ENCODE results near the gene PPP1CC.
"Not testable (repeated sequence)": the region's sequence is repeated elsewhere in the genome, so short reads cannot be mapped to it uniquely, and the experiment has no call there.

The PPP1CC gene

DNA sequence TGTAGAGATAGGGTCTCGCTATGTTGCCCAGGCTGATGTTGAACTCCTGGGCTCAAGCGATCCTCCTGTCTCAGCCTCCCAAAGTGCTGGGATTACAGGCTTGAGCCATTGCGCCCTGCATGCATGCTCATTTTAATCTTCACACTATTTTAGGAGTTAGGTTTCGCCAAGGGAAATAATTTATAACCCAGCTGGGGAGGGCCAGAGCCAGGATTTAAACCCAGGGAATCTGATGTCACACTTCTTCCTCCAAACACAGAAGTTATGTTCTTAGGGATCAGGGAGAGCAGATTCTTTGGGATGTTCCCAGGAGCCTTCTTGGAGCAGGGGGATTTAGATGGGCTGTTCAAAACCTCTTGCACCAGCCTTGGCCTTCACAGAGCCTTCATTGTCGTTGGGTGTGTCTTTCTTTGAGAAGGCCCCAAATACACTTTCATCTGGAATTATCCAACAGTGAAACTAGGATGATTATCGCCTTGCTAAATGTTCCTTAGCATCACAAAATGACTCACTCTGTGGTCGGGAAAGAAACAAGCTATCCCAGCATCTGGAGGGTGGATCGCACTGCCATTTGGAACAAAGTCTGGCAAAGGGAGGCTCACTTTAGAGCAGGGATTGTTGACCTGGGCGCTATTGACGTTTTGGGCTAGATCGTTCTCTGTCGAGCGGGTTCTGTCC, 8.2 kb upstream of the PPP1CC start:
- DNase-seq, result no peak

GRCh38 chr12:110746550-110746949, 3.9 kb upstream of the PPP1CC start:
- DNase-seq, result no peak

DNA sequence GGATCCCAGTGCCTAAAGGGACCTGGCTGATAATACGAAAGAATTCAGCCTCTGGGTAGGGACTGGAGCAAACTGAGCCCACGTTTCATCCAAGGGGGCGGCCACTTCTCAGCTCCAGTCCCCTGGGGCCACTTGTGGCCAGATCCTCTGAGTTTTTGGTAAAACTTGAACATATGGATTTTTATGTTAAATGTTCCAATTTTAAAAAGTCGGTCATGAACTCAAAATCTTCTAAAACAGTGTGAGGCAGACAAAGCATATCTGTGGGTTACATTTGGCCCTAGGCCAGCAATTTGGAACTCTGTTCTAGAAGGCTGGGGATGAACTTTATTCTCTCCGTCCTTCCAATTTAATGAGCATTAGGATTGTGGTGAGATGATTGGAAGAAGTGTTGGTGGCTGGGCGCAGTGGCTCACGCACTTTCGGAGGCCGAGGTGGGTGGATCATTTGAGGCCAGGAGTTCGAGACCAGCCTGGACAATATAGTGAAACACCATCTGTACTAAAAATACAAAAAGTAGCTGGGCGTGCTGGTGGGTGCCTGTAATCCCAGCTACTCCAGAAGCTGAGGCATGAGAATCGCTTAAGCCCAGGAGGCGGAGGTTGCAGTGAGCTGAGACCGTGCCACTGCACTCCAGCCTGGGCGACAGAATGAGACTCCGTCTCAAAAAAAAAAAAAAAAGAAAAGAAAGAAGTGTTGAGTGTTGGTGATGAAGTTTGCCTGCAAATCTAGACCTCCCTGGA, 3.0 kb upstream of the PPP1CC start:
- no peak for DNase-seq

DNA sequence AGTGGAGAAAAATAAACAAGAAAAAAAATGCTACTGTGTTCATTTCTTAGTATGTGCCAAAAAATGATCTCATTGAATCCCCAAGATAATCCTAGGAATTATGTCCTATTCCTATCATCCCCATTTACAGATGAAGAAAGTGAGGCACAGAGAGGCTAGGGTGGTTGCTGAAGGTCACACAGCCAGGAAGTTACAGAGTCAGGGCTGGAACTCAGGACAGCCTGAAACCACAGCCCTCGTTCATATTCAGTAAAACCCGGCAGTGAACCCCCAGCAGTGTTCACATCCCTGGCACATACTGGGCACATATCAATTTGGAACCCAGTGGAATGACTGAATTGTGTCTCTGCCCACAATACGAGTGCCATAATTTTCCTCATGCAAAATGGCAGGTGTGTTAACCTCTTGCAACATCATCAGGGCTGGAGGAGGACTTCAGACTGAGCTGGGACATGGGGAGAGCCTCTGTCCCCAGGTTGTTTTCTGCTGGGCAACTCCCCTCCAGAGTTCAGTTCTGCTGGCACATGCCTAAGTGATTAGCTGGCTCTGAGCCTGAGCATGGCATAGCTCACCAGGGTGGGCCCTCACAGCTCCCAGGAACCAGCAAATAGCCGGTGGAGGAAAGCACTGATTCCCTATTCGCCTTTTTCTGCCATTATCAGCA, 2.0 kb upstream of the PPP1CC start:
- DNase-seq, result no peak

GRCh38 chr12:110744151-110744571, 1.5 kb upstream of the PPP1CC start:
- DNase-seq, result no peak

DNA sequence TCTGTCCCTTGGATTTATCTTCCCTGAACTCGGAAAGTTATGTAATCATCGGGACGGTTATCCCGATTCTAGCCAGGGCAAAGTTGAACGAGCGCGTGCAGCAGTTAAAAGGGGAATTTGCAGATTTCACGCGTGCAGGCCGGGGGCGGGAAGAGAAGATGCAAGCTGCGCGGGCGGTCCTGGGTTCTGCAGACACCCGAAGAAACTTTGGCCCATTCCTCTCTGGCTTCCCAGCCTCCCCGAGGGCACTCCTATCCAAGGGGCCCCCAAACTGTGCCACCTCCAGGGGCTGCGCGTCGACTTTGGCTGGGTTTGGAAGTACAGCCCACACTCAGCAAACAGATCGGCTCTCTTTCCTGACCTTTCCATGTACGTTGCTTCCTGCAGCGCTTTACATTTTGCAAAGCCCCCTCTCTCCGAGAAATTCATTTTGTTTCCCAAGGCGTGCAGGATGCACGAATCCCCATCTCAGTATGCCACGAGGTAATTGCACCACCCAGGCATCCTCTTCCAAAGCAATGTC, 941 bp upstream of the PPP1CC start:
- DNase-seq, result no peak

DNA sequence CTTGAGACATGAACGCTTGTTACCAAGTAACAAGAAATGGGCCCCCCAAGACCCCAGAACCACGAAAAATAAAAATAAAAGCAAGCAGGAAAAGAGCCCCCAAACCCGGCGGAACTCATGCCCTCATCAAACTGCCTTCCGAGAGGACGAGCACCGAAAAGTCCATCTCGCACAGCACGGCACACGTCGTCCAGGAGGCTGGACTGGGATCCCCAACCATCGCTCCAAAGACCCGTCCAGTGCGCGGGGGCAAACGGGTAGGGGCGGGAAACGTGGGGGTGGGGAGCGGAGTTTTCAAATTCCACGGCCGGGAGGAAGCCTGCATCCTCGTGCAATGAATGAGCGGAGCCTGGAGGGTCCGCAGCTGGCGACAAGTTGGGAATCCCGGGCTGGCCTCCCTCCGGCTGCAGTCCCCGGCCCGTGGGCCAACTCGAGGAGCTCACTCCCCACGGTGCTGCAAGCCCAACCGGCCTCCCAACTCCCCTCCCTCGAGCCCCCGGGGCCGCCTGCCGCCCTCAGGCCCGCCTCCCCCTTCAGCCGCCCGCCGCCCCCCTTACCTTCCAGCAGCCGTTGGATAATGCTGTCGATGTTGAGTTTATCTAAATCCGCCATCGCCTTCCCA, 484 bp downstream of the PPP1CC start:
- DNase-seq, result peak; percentile 59

GRCh38 chr12:110741341-110742095, 1.2 kb downstream of the PPP1CC start:
- DNase-seq, result peak; percentile 14

GRCh38 chr12:110739894-110740293, 2.8 kb downstream of the PPP1CC start:
- DNase-seq, result no peak

DNA sequence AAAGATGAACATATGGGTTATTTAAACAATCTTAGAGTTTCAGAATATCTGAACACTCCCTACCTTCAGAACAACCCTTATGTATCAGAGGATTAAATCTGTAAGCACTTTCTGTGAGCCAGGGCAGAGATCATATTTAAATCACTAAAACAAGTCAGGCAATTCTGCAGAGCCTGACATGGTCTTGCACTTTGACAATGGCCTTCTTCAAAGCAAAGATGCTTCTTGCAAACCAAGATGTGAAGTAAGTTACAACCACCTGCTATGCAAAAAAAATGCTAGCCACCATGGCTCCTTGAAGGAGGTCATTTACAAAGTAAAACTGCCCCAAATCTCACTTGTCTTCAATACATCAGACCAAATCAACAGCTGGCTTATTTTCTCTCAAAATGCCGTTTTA, 3.2 kb downstream of the PPP1CC start:
- no peak for DNase-seq

DNA sequence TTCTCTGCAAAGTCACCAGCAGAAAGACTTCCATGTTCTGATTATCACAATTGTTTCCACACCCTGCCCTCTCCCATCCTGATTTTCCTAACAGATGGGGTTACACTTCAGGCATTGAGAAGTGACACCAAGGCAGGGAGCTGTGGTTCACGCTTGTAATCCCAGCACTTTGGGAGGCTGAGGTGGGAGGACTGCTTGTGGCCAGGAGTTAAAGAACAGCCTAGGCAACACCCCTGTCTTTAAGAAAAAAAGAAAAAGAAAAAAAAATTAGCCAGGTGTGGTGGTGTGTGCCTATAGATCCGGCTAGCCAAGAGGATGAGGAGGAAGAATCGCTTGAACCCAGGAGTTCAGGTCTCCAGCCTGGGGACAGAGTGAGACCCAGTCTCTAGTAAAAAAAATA, 5.2 kb downstream of the PPP1CC start:
- no peak for DNase-seq

- not testable (repeated sequence) for DNase-seq
Measured at GRCh38 chr12:110737016-110737415, 5.7 kb downstream of the PPP1CC start.

GRCh38 chr12:110733900-110734299, 8.8 kb downstream of the PPP1CC start:
- no peak for DNase-seq

DNA sequence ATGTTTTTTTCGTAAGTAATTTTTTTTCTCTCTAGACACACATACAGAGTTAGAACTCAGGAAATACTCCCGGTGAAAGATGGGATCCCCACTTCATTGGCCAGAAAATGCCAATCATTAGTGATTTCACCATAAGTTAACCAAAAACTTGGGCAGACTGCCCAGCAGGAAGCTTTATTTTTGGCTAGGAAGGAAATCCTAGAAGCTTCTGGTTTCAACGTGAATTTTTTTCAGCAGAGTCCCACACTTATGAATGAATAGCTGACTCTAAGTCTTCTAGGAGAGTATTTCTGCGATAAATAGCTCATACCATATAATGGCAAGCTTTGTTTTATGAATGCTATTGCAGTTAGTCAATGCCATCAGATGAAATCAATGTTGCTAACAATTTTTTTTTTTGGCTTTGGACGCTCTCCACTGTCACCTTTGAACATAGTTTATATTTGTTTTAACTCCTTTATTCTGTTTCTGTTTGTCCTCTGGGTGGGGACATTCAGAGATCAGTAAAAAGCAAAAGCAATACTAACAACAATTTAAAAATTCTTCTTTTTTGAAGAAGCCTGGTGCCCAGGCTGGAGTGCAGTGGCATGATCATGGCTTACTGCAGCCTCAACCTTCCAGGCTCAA, 9.5 kb downstream of the PPP1CC start:
- no peak for DNase-seq

- DNase-seq, result no peak
Measured at GRCh38 chr12:110732572-110732971, 10.1 kb downstream of the PPP1CC start.

DNA sequence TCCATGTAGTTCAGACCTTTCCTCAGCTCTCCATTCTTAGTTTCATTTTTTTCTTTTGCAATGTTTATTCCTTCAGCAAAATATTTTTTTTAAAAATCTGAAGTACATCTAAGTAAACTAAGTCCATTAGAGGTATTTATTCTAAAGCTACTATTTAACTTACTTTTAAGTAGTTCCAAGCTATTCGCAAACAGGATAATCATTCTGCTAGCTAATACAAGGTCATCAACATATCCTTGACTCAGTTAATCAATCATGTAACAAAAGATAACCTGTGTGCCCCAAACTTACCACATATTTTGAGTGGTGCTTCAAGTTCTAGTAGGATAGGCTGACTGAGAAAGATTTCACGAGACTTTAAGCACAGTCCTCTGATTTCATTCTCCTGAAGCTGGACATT, 11.2 kb downstream of the PPP1CC start:
- no peak for DNase-seq

DNA sequence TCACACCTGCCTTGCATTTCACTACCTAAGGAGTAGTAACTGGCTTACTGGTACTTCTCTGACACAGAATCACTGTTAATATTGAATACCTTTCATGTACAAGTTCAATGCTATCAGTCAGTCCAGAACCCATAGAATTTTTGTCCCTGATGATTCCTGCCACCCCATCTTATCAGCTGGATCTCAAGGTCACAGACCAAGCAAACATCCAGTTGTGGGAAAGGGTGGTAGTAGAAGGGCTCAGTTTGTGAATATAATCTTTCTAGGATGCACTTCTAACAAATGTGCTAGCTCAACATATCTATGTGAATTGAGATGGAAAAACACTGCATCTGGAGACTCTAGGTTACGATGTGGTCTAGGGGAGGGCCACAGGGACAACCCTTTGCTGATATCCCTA, 14.1 kb downstream of the PPP1CC start:
- no peak for DNase-seq

- DNase-seq, result no peak
Measured at GRCh38 chr12:110726708-110727369, 15.9 kb downstream of the PPP1CC start.

DNA sequence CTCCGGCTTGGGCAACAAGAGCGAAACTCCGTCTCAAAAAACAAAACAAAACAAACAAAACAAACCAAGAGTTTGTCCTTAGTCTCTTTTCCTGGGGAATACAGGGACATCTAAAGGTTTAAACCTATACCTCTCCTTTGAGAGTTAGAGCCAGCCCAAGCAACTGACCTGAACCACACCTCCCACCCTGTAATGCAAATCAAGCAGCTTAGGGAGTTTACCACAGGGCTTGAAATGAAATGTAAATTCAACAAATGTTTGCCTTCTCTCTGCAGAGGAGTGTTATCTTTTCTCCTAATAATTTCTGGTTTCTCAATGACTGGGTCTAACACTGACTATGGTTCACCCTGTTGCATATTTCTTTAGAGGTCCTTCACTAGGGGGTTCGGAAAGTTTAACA, 16.7 kb downstream of the PPP1CC start:
- DNase-seq, result no peak

- DNase-seq, result no peak
Measured at GRCh38 chr12:110725267-110725666, 17.4 kb downstream of the PPP1CC start.

GRCh38 chr12:110722892-110723291, 19.8 kb downstream of the PPP1CC start:
- DNase-seq, result not testable (repeated sequence)

GRCh38 chr12:110721570-110721969, 21.1 kb downstream of the PPP1CC start:
- DNase-seq, result no peak
